GM21515 (cell line): Measurements from ENCODE around the gene HEY2.
A peak's percentile ranks its signal among the peaks of the same experiment; 100 is the strongest.

ENCODE experiments used
- ATAC-seq: cut with Tn5 transposase; IDR thresholded peaks from one replicate; pipeline ENCODE4 v1.9.1; 2021; ENCODE audit not compliant: unreplicated experiment

HEY2 gene

GRCh38 chr6:125742464-125743120 is 6.8 kb upstream of the HEY2 start:
- ATAC-seq, result no peak

- ATAC-seq, result no peak
Observed at GRCh38 chr6:125743604-125744003, 5.8 kb upstream of the HEY2 start.

GRCh38 chr6:125745281-125746018 is 4.0 kb upstream of the HEY2 start:
- ATAC-seq, result no peak

- ATAC-seq, result no peak
Observed at GRCh38 chr6:125746019-125746414, 3.4 kb upstream of the HEY2 start.

- ATAC-seq, result peak; percentile 64
Observed at GRCh38 chr6:125746731-125747588, 2.5 kb upstream of the HEY2 start.

GRCh38 chr6:125747589-125748405 is 1.6 kb upstream of the HEY2 start:
- no peak for ATAC-seq

GRCh38 chr6:125748406-125749172 is 843 bp upstream of the HEY2 start:
- no peak for ATAC-seq

GRCh38 chr6:125749865-125750691 is 646 bp downstream of the HEY2 start:
- no peak for ATAC-seq

- no peak for ATAC-seq
Observed at GRCh38 chr6:125750692-125751333, 1.4 kb downstream of the HEY2 start.

- no peak for ATAC-seq
Observed at GRCh38 chr6:125751334-125751916, 2.0 kb downstream of the HEY2 start.

GRCh38 chr6:125752773-125753172 is 3.3 kb downstream of the HEY2 start:
- ATAC-seq, result no peak

- ATAC-seq, result no peak
Observed at GRCh38 chr6:125753218-125753936, 3.9 kb downstream of the HEY2 start.

- ATAC-seq, result no peak
Observed at GRCh38 chr6:125753937-125754259, 4.5 kb downstream of the HEY2 start.

- ATAC-seq, result no peak
Observed at GRCh38 chr6:125754566-125754965, 5.1 kb downstream of the HEY2 start.

- no peak for ATAC-seq
Observed at GRCh38 chr6:125759184-125759902, 9.9 kb downstream of the HEY2 start.

- ATAC-seq, result no peak
Observed at GRCh38 chr6:125759959-125760457, 10.6 kb downstream of the HEY2 start.

GRCh38 chr6:125764121-125764671 is 14.8 kb downstream of the HEY2 start:
- no peak for ATAC-seq
